H1 (cell line): ENCODE results near the gene OR10G3. TPM values are rescaled to one million over a fixed set of nuclear protein-coding genes. Genes with fewer than 3 reads are reported as not detected.

Experiments
- CTCF ChIA-PET: fragments of 300-600 bp; sonication (Branson Sonifier 250); formaldehyde crosslinking; loops from one replicate; lab custom pipeline; 2021; ENCODE audit not compliant: partially characterized antibody; lab: Charles Lee
- POLR2A ChIA-PET: fragments of 300-600 bp; sonication (Branson Sonifier 250); formaldehyde crosslinking; loops from one replicate; lab custom pipeline; 2021; ENCODE audit warnings: inconsistent platforms; ENCODE audit not compliant: partially characterized antibody; lab: Charles Lee
- DNase-seq, 2 experiments: peaks; one replicate each; pipeline versions ENCODE4 v3.0.0 to v3.0.0-alpha.2; 2010 to 2022; ENCODE audit warnings: low spot score in 2 of 2, low read depth in 1 of 2, mixed read lengths in 1 of 2
- FAIRE-seq: peaks from 2 replicates; lab custom pipeline; 2011; peaks lifted over from hg19 to GRCh38; lab: Jason Lieb, UNC
- H2AFZ ChIP-seq: 2 replicates; pipeline ENCODE4 v1.8.1; 2012; ENCODE audit warnings: low read length, inconsistent platforms
- H2AK5ac ChIP-seq: 2 replicates; pipeline ENCODE4 v1.6.1; 2013; ENCODE audit warnings: low read depth, low read length
- H2BK120ac ChIP-seq: replicated peaks from 2 replicates; pipeline ENCODE3; 2013; ENCODE audit warnings: low read depth, low read length, inconsistent platforms
- H2BK12ac ChIP-seq: 2 replicates; pipeline ENCODE4 v1.6.1; 2013; ENCODE audit warnings: low read depth, low read length
- H2BK15ac ChIP-seq: 2 replicates; pipeline ENCODE4 v1.6.1; 2013; ENCODE audit warnings: low read length
- H2BK20ac ChIP-seq: 2 replicates; pipeline ENCODE4 v1.6.1; 2013; ENCODE audit warnings: low read length
- H2BK5ac ChIP-seq: 2 replicates; pipeline ENCODE4 v1.6.1; 2013; ENCODE audit warnings: low read depth, low read length
- H3K14ac ChIP-seq: 2 replicates; pipeline ENCODE4 v1.6.1; 2013; ENCODE audit warnings: inconsistent platforms; ENCODE audit not compliant: insufficient read length
- H3K18ac ChIP-seq: 2 replicates; pipeline ENCODE4 v1.6.1; 2013; ENCODE audit warnings: low read length; ENCODE audit errors: extremely low read depth
- H3K23ac ChIP-seq: 2 replicates; pipeline ENCODE4 v1.6.1; 2013; ENCODE audit warnings: inconsistent platforms; ENCODE audit not compliant: insufficient read length
- H3K23me2 ChIP-seq: 2 replicates; pipeline ENCODE4 v1.6.1; 2013; ENCODE audit warnings: low read depth, low read length
- H3K27ac ChIP-seq: 2 replicates; pipeline ENCODE4 v1.6.1; 2011; ENCODE audit warnings: low read depth, low read length, inconsistent platforms
- H3K27me3 ChIP-seq, 4 experiments: replicated peaks in 1 of 4; 1 replicate in 1 of 4; 2 replicates in 3 of 4; pipeline versions ENCODE4 v1.6.1 to v1.8.1; 2011 to 2013; ENCODE audit warnings: low read length in 3 of 4, mild to moderate bottlenecking in 3 of 4, inconsistent platforms in 2 of 4, mixed read lengths in 2 of 4, moderate library complexity in 1 of 4; ENCODE audit not compliant: control insufficient read depth in 3 of 4, insufficient read depth in 3 of 4; ENCODE audit errors: extremely low read depth in 1 of 4
- H3K36me3 ChIP-seq, 4 experiments: 2 replicates each; pipeline versions ENCODE4 v1.6.1 to v1.8.1; 2011 to 2013; ENCODE audit warnings: mild to moderate bottlenecking in 4 of 4, low read length in 3 of 4, moderate library complexity in 2 of 4, control low read depth in 1 of 4, inconsistent platforms in 1 of 4; ENCODE audit not compliant: insufficient read depth in 4 of 4, control insufficient read depth in 2 of 4
- H3K4ac ChIP-seq: replicated peaks from 2 replicates; pipeline ENCODE3; 2013; ENCODE audit warnings: low read length, low read depth, mixed read lengths, inconsistent platforms; ENCODE audit not compliant: insufficient read length
- H3K4me1 ChIP-seq, 4 experiments: replicated peaks in 1 of 4; 1 replicate in 1 of 4; 2 replicates in 3 of 4; pipeline versions ENCODE4 v1.6.1 to v1.8.1; 2011 to 2013; ENCODE audit warnings: low read length in 3 of 4, inconsistent platforms in 2 of 4, mixed read lengths in 1 of 4; ENCODE audit not compliant: insufficient read depth in 4 of 4, control insufficient read depth in 3 of 4
- H3K4me2 ChIP-seq, 2 experiments: 2 replicates each; pipeline versions ENCODE4 v1.6.1 to v1.8.1; 2011 to 2013; ENCODE audit warnings: low read depth in 2 of 2, low read length in 2 of 2, control low read depth in 1 of 2, inconsistent platforms in 1 of 2, mild to moderate bottlenecking in 1 of 2; ENCODE audit not compliant: insufficient read depth in 1 of 2
- H3K4me3 ChIP-seq, 4 experiments: fragments of 200-600, 300-600 bp in 1 of 4; sonication (generic), shearing (Covaris generic), sonication (Bioruptor Twin) in 1 of 4; 2 replicates each; pipeline versions ENCODE4 v1.5.1 to v1.8.1; 2011 to 2016; ENCODE audit warnings: low read length in 4 of 4, low read depth in 3 of 4, control low read depth in 2 of 4, inconsistent platforms in 2 of 4, mild to moderate bottlenecking in 2 of 4, mixed read lengths in 1 of 4, moderate library complexity in 1 of 4; ENCODE audit not compliant: insufficient read depth in 2 of 4; ENCODE audit errors: extremely low read depth in 1 of 4
- H3K56ac ChIP-seq: replicated peaks from 2 replicates; pipeline ENCODE3; 2013; ENCODE audit warnings: low read depth, mild to moderate bottlenecking, mixed read lengths, low read length, inconsistent platforms; ENCODE audit not compliant: insufficient read length
- H3K79me1 ChIP-seq: 2 replicates; pipeline ENCODE4 v1.6.1; 2013; ENCODE audit warnings: low read depth, low read length, control low read depth
- H3K79me2 ChIP-seq, 2 experiments: 2 replicates each; pipeline versions ENCODE4 v1.6.1 to v1.8.1; 2012 to 2013; ENCODE audit warnings: low read length in 2 of 2, mild to moderate bottlenecking in 2 of 2, inconsistent platforms in 1 of 2; ENCODE audit not compliant: insufficient read depth in 2 of 2, control insufficient read depth in 1 of 2
- H3K9ac ChIP-seq, 4 experiments: replicated peaks in 1 of 4; 1 replicate in 1 of 4; 2 replicates in 3 of 4; pipeline versions ENCODE4 v1.6.1 to v1.8.1; 2011 to 2013; ENCODE audit warnings: low read depth in 3 of 4, low read length in 3 of 4, control low read depth in 2 of 4, mild to moderate bottlenecking in 2 of 4, moderate library complexity in 2 of 4, inconsistent platforms in 1 of 4; ENCODE audit errors: extremely low read depth in 1 of 4
- H3K9me3 ChIP-seq, 2 experiments: 2 replicates each; pipeline versions ENCODE4 v1.6.1 to v1.8.1; 2012 to 2013; ENCODE audit warnings: mild to moderate bottlenecking in 2 of 2, moderate library complexity in 2 of 2, control low read depth in 1 of 2, inconsistent platforms in 1 of 2, low read depth in 1 of 2, low read length in 1 of 2, mixed read lengths in 1 of 2; ENCODE audit not compliant: insufficient read depth in 2 of 2
- H4K20me1 ChIP-seq, 2 experiments: replicated peaks in 1 of 2; 2 replicates each; pipeline versions ENCODE3 to v1.8.1; 2011 to 2013; ENCODE audit warnings: inconsistent platforms in 2 of 2, low read length in 2 of 2, mild to moderate bottlenecking in 1 of 2; ENCODE audit not compliant: insufficient read depth in 2 of 2, control insufficient read depth in 1 of 2
- H4K5ac ChIP-seq: 2 replicates; pipeline ENCODE4 v1.6.1; 2013; ENCODE audit warnings: low read length, low read depth, mixed read lengths, inconsistent platforms; ENCODE audit not compliant: insufficient read length
- H4K8ac ChIP-seq: 2 replicates; pipeline ENCODE4 v1.8.0; 2013; ENCODE audit warnings: mild to moderate bottlenecking, moderate library complexity, low read length, inconsistent platforms; ENCODE audit not compliant: insufficient read depth; ENCODE audit errors: extremely low read depth
- H4K91ac ChIP-seq: replicated peaks from 2 replicates; pipeline ENCODE3; 2013; ENCODE audit warnings: low read length, mixed read lengths, inconsistent platforms; ENCODE audit not compliant: insufficient read length
- GABPA ChIP-seq: IDR thresholded peaks from 2 replicates; pipeline ENCODE4 v1.6.1; 2011; ENCODE audit warnings: mild to moderate bottlenecking, low read length, moderate library complexity, borderline replicate concordance; ENCODE audit not compliant: insufficient read depth
- JUND ChIP-seq: IDR thresholded peaks from 2 replicates; pipeline ENCODE4 v1.6.1; 2011; ENCODE audit warnings: mild to moderate bottlenecking, improper control_type of control experiment, low read length
- RBBP5 ChIP-seq: IDR thresholded peaks from 2 replicates; pipeline ENCODE4 v1.7.1; 2012; ENCODE audit warnings: low read depth, mild to moderate bottlenecking, inconsistent platforms, low read length, moderate library complexity, borderline replicate concordance
- TBP ChIP-seq: IDR thresholded peaks from 2 replicates; pipeline ENCODE4 v1.6.1; 2011; ENCODE audit warnings: low read depth, low read length, improper control_type of control experiment
- polyA plus RNA-seq, 7 experiments: library from polyadenylated mRNA; depleted of rRNA in 3 of 7; stranded (reverse) in 5 of 7; unstranded in 2 of 7; fragments of >200 nt in 5 of 7; fragments of 200-250 nt in 2 of 7; gene quantifications; 1 replicate in 5 of 7; 2 replicates in 1 of 7; 4 replicates in 1 of 7; pipeline versions ENCODE4 v1.2.1 to v1.2.3, GENCODE V29; 2011 to 2013; ENCODE audit warnings: missing spikeins in 2 of 7, mixed read lengths in 2 of 7
- total RNA-seq: library from RNA; stranded (reverse); fragmentation: NEBNext Ultra II Directional; extraction: Animal tissue kit (Norgen Biotek cat#: 25700); gene quantifications from 2 replicates; pipeline ENCODE4 v1.2.1, GENCODE V29; 2021

Gene OR10G3
- total and polyA plus RNA-seq, 2 of the 8 experiments (the other 6 are each of a cell fraction or from before 2014, with no cell fraction given) = not detected

GRCh38 chr14:21572604-21573003 lies 7.3 kb downstream of the OR10G3 start:
- CTCF ChIA-PET = interaction anchor here (0.5 to 0.7 kb wide), 2 partner anchors 13 to 251 kb away, joined by 3 to 5 read pairs; no protein-coding TSS in a partner anchor
- Histone ChIP-seq H3K14ac (no peak overlapping the region), H3K56ac (no peak overlapping the region), H2BK15ac (no peak overlapping the region), H3K9ac (no peak overlapping the region), H3K79me1 (no peaks in the 10 kb centered on the region), H3K36me3 (no peaks in the 10 kb centered on the region), H4K5ac (no peak overlapping the region), H4K20me1 (no peaks in the 10 kb centered on the region), H3K23me2 (no peaks in the 10 kb centered on the region), H2BK12ac (no peak overlapping the region), H2AK5ac (no peak overlapping the region), H2BK120ac (no peak overlapping the region), H3K4me3 (no peak overlapping the region), H3K4ac (no peak overlapping the region), H2AFZ (no peak overlapping the region), H2BK5ac (no peak overlapping the region), H3K79me2 (no peaks in the 10 kb centered on the region), H3K18ac (no peak overlapping the region), H3K9me3 (no peaks in the 10 kb centered on the region), H3K23ac (no peak overlapping the region), H4K8ac (no peak overlapping the region), H3K4me1 (no peaks in the 10 kb centered on the region), H2BK20ac (no peak overlapping the region), H3K27ac (no peak overlapping the region), H3K4me2 (no peak overlapping the region), H4K91ac (no peak overlapping the region), H3K27me3 (no peaks in the 10 kb centered on the region)
- POLR2A ChIA-PET = no interaction called here
- DNase-seq = no peak
- FAIRE-seq = no peak
- TF ChIP-seq RBBP5 (no peak), GABPA (no peak), TBP (no peak), JUND (no peak)
